Keratinocyte (primary cell): ENCODE measurements around the gene RHOBTB1. TPM values are rescaled to one million over a fixed set of nuclear protein-coding genes. Genes with fewer than 3 reads are reported as not detected.
"Not testable (repeated sequence)": the region's sequence is repeated elsewhere in the genome, so short reads cannot be mapped to it uniquely, and the experiment has no call there.

Experiments
- DNase-seq: peaks from one replicate; pipeline ENCODE4 v3.0.0-alpha.2; 2011; ENCODE audit warnings: low read depth, missing footprints, low spot score
- FAIRE-seq: peaks from 2 replicates; lab custom pipeline; 2011; peaks lifted over from hg19 to GRCh38; lab: Jason Lieb, UNC
- H2AFZ ChIP-seq: 2 replicates; pipeline ENCODE4 v1.6.0; 2012; ENCODE audit warnings: low read length, control low read depth, inconsistent platforms; ENCODE audit not compliant: control insufficient read depth
- H3K27ac ChIP-seq: 2 replicates; pipeline ENCODE4 v1.5.1; 2011; ENCODE audit warnings: low read length; ENCODE audit not compliant: control insufficient read depth, insufficient read depth
- H3K27me3 ChIP-seq: 3 replicates; pipeline ENCODE4 v1.6.0; 2011; ENCODE audit warnings: low read length; ENCODE audit not compliant: control insufficient read depth, insufficient read depth; ENCODE audit errors: extremely low read depth
- H3K36me3 ChIP-seq, 2 experiments: 2 replicates in 1 of 2; 3 replicates in 1 of 2; pipeline ENCODE4 v1.5.1; 2011; ENCODE audit warnings: low read length in 2 of 2, mild to moderate bottlenecking in 1 of 2; ENCODE audit not compliant: control insufficient read depth in 2 of 2, insufficient read depth in 2 of 2; ENCODE audit errors: extremely low read depth in 1 of 2
- H3K4me1 ChIP-seq: 3 replicates; pipeline ENCODE4 v1.5.1; 2011; ENCODE audit warnings: low read length; ENCODE audit not compliant: control insufficient read depth, insufficient read depth; ENCODE audit errors: extremely low read depth
- H3K4me2 ChIP-seq: 3 replicates; pipeline ENCODE4 v1.6.0; 2011; ENCODE audit warnings: low read depth, low read length; ENCODE audit not compliant: control insufficient read depth, insufficient read depth; ENCODE audit errors: extremely low read depth
- H3K4me3 ChIP-seq, 3 experiments: fragments of 200-600 bp in 1 of 3; sonication (generic) in 1 of 3; 2 replicates in 2 of 3; 3 replicates in 1 of 3; pipeline ENCODE4 v1.5.1; 2011 to 2016; ENCODE audit warnings: low read length in 3 of 3, mild to moderate bottlenecking in 3 of 3, control low read depth in 2 of 3, inconsistent platforms in 1 of 3, low read depth in 1 of 3, mixed read lengths in 1 of 3, mixed run types in 1 of 3, moderate library complexity in 1 of 3; ENCODE audit not compliant: control insufficient read depth in 2 of 3, insufficient read depth in 2 of 3; ENCODE audit errors: extremely low read depth in 1 of 3
- H3K79me2 ChIP-seq: 2 replicates; pipeline ENCODE4 v1.6.0; 2012; ENCODE audit warnings: low read length; ENCODE audit not compliant: control insufficient read depth, insufficient read depth
- H3K9ac ChIP-seq: 3 replicates; pipeline ENCODE4 v1.6.0; 2011; ENCODE audit warnings: low read length; ENCODE audit not compliant: control insufficient read depth, insufficient read depth; ENCODE audit errors: extremely low read depth
- H3K9me1 ChIP-seq: 3 replicates; pipeline ENCODE4 v1.6.0; 2011; ENCODE audit warnings: low read length; ENCODE audit not compliant: control insufficient read depth, insufficient read depth; ENCODE audit errors: extremely low read depth
- H3K9me3 ChIP-seq: 2 replicates; pipeline ENCODE4 v1.5.1; 2012; ENCODE audit warnings: low read depth, low read length; ENCODE audit not compliant: control insufficient read depth
- H4K20me1 ChIP-seq: 3 replicates; pipeline ENCODE4 v1.6.0; 2011; ENCODE audit warnings: low read length; ENCODE audit not compliant: control insufficient read depth, insufficient read depth; ENCODE audit errors: extremely low read depth
- EZH2 ChIP-seq: IDR thresholded peaks from one replicate; pipeline ENCODE4 v1.6.1; 2012; ENCODE audit warnings: inconsistent platforms, mild to moderate bottlenecking, low read length, moderate library complexity
- dilution Hi-C: fragments of 300-500 bp; cut with MboI; formaldehyde crosslinking; loops from one replicate; pipeline ENCODE4 v1.7.0; 2020; ENCODE audit warnings: low sequenced_read_pairs; ENCODE audit not compliant: extremely low pct_ligation_motif_present
- polyA plus RNA-seq, 5 experiments: library from polyadenylated mRNA; depleted of rRNA in 3 of 5; stranded (reverse) in 3 of 5; stranded (forward) in 1 of 5; unstranded in 1 of 5; fragments of >200 nt; gene quantifications; 1 replicate in 1 of 5; 2 replicates in 3 of 5; 3 replicates in 1 of 5; pipeline versions ENCODE4 v1.2.1 to v1.2.3, GENCODE V29; 2011 to 2012; ENCODE audit warnings: missing spikeins in 2 of 5, low read depth in 1 of 5, low replicate concordance in 1 of 5
- TF ChIP-seq, protein P1 (sequence below), 3 experiments: IDR thresholded peaks in 1 of 3; conservative IDR thresholded peaks in 1 of 3; optimal IDR thresholded peaks in 1 of 3; 2 replicates in 2 of 3; 3 replicates in 1 of 3; pipeline versions ENCODE3 to v1.5.1; 2011; ENCODE audit warnings: low read length in 3 of 3, mild to moderate bottlenecking in 3 of 3, moderate library complexity in 2 of 3, control low read depth in 1 of 3, inconsistent platforms in 1 of 3; ENCODE audit not compliant: insufficient read depth in 2 of 3; ENCODE audit errors: extremely low read depth in 1 of 3

The RHOBTB1 gene
- polyA plus RNA-seq, 1 donor (not counting 4 experiments of a cell fraction or from before 2014, with no cell fraction given), result 4.6 TPM

DNA sequence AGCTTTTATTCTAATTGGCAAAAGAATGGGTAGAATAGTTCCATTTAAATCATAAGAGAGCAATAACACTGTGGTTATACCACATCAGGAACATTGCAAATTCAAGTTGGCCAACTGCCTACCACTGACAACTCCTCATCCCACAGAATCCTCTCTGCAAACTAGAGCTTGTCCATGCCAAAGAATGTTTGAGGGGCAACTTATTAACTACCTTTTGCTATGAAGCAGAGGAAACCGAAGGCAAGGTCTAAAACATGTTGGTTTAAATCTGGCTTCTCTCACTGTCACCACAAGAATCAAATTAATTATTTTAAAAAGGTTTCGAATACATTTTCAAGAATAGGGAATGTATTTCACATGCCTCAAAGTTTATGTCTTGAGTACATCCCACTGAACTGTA, 36.0 kb downstream of the RHOBTB1 start:
- no peaks in the 10 kb centered on the region for H3K9me3 ChIP-seq
- no peaks in the 10 kb centered on the region for H3K79me2 ChIP-seq
- TF ChIP-seq EZH2, result no peak
- TF ChIP-seq, protein P1, sequence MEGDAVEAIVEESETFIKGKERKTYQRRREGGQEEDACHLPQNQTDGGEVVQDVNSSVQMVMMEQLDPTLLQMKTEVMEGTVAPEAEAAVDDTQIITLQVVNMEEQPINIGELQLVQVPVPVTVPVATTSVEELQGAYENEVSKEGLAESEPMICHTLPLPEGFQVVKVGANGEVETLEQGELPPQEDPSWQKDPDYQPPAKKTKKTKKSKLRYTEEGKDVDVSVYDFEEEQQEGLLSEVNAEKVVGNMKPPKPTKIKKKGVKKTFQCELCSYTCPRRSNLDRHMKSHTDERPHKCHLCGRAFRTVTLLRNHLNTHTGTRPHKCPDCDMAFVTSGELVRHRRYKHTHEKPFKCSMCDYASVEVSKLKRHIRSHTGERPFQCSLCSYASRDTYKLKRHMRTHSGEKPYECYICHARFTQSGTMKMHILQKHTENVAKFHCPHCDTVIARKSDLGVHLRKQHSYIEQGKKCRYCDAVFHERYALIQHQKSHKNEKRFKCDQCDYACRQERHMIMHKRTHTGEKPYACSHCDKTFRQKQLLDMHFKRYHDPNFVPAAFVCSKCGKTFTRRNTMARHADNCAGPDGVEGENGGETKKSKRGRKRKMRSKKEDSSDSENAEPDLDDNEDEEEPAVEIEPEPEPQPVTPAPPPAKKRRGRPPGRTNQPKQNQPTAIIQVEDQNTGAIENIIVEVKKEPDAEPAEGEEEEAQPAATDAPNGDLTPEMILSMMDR (optimal IDR thresholded peaks at IDR 0.05 in 1 of 3, IDR thresholded peaks at IDR 0.05 in 1 of 3, conservative IDR thresholded peaks at IDR 0.05 in 1 of 3; ENCODE audit: extremely low read depth in 1 of 3, insufficient read depth in 2 of 3, low read length in 3 of 3), result no peak
- H3K36me3 ChIP-seq, result peaks cover 0 to 2% of the 10 kb centered on the region in 2 experiments
- no peak overlapping the region for H3K9ac ChIP-seq
- H2AFZ ChIP-seq, result no peak overlapping the region
- no peaks in the 10 kb centered on the region for H3K4me1 ChIP-seq
- H3K4me3 ChIP-seq, result no peak overlapping the region
- no peak overlapping the region for H3K27ac ChIP-seq
- no peak overlapping the region for H3K4me2 ChIP-seq
- DNase-seq, result no peak
- no peaks in the 10 kb centered on the region for H3K9me1 ChIP-seq
- no peaks in the 10 kb centered on the region for H4K20me1 ChIP-seq
- dilution Hi-C loops, result no loop called here
- H3K27me3 ChIP-seq, result no peaks in the 10 kb centered on the region
- no peak for FAIRE-seq

DNA sequence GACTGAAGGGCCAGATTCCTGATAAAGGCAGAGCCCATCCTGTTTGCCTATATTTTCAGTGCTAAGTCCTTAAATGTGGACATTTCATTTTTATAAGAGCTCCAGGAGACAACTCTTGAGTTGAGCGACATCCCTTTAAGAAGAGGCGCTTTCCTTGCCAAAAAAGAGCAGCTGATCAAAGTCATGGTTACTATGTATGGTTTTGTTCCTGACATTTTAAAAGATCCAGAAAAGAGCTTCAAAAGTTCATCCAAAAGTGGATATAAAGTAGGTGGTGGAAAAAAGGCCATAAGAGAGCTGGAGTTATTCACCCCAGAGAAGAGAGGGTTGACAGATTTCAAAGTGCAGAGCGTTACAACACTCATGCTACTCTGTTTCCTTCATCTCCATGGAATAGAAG, 36.7 kb downstream of the RHOBTB1 start:
- Histone ChIP-seq H3K4me2 (no peak overlapping the region), H3K9me1 (no peaks in the 10 kb centered on the region), H3K27ac (no peak overlapping the region), H3K36me3 (peaks cover 0 to 2% of the 10 kb centered on the region in 2 experiments), H3K79me2 (no peaks in the 10 kb centered on the region), H3K4me1 (no peaks in the 10 kb centered on the region), H3K4me3 (no peak overlapping the region), H4K20me1 (no peaks in the 10 kb centered on the region), H2AFZ (no peak overlapping the region), H3K9me3 (no peaks in the 10 kb centered on the region), H3K9ac (no peak overlapping the region), H3K27me3 (no peaks in the 10 kb centered on the region)
- dilution Hi-C loops, result no loop called here
- TF ChIP-seq, protein P1 (optimal IDR thresholded peaks at IDR 0.05 in 1 of 3, IDR thresholded peaks at IDR 0.05 in 1 of 3, conservative IDR thresholded peaks at IDR 0.05 in 1 of 3; ENCODE audit: extremely low read depth in 1 of 3, insufficient read depth in 2 of 3, low read length in 3 of 3), result no peak
- no peak for TF ChIP-seq EZH2
- FAIRE-seq (no peak), DNase-seq (no peak)

DNA sequence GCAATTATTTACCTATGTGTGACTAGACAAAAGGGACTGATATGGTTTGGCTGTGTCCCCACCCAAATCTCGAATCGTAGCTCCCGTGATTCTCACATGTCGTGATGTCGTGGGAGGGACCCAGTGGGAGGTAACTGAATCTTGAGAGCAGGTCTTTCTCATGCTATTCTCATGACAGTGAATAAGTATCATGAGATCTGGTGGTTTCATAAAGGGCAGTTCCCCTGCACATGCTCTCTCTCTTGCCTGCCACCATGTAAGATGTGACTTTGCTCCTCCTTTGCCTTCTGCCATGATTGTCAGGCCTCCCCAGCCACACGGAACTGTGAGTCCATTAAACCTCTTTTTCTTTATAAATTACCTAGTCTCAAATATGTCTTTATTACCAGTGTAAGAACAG, 37.2 kb downstream of the RHOBTB1 start:
- DNase-seq, H3K27me3 ChIP-seq, H3K4me1 ChIP-seq, H2AFZ ChIP-seq, H3K9me3 ChIP-seq, H3K36me3 ChIP-seq, H3K9ac ChIP-seq, H3K4me2 ChIP-seq, dilution Hi-C loops, H3K27ac ChIP-seq, H3K79me2 ChIP-seq, H4K20me1 ChIP-seq, H3K4me3 ChIP-seq, H3K9me1 ChIP-seq, FAIRE-seq: not testable (repeated sequence)
